Aorta (tissue), 5 donors: ENCODE measurements around the gene APBB1IP. TPM values are rescaled to one million over a fixed set of nuclear protein-coding genes. Genes with fewer than 3 reads are reported as not detected.

ENCODE experiments used
- ATAC-seq: fragments of 200-7000 bp; cut with Tn5 transposase; one replicate; pipeline ENCODE4 v1.9.1; 2022; ENCODE audit warnings: moderate library complexity; ENCODE audit not compliant: low FRiP score
- DNase-seq, 2 donors: peaks; one replicate each; pipeline ENCODE4 v3.0.0-alpha.2; 2020
- H3K27ac ChIP-seq, 2 donors: one replicate each; pipeline ENCODE4 v1.5.1; 2013; ENCODE audit warnings: low read length in 2 of 2, mild to moderate bottlenecking in 2 of 2, moderate library complexity in 2 of 2, control low read depth in 1 of 2, inconsistent platforms in 1 of 2, low read depth in 1 of 2
- H3K27me3 ChIP-seq, 2 donors: one replicate each; pipeline ENCODE4 v1.6.1; 2013; ENCODE audit warnings: control low read depth in 1 of 2, low read length in 1 of 2, mild to moderate bottlenecking in 1 of 2, moderate library complexity in 1 of 2; ENCODE audit not compliant: insufficient read depth in 2 of 2, control insufficient read depth in 1 of 2
- H3K36me3 ChIP-seq, 2 donors: one replicate each; pipeline ENCODE4 v1.6.1; 2013; ENCODE audit warnings: control low read depth in 1 of 2, low read length in 1 of 2, mild to moderate bottlenecking in 1 of 2; ENCODE audit not compliant: insufficient read depth in 2 of 2, control insufficient read depth in 1 of 2
- H3K4me1 ChIP-seq, 2 donors: one replicate each; pipeline ENCODE4 v1.6.1; 2013; ENCODE audit warnings: low read length in 2 of 2, control low read depth in 1 of 2, mild to moderate bottlenecking in 1 of 2, moderate library complexity in 1 of 2; ENCODE audit not compliant: insufficient read depth in 2 of 2, control insufficient read depth in 1 of 2
- H3K4me3 ChIP-seq, 2 donors: one replicate each; pipeline ENCODE4 v1.5.1; 2013; ENCODE audit warnings: low read length in 2 of 2, control low read depth in 1 of 2, mild to moderate bottlenecking in 1 of 2
- H3K9me3 ChIP-seq: one replicate; pipeline ENCODE4 v1.6.1; 2013; ENCODE audit warnings: mild to moderate bottlenecking, low read length; ENCODE audit not compliant: control insufficient read depth
- WGBS, 2 donors: extraction: QIAGEN DNeasy Blood & Tissue Kit; methylation state at CpG; one replicate each; pipeline ENCODE4 v1.1.7; 2013; 5-methylcytosine and 5-hydroxymethylcytosine counted together
- intact Hi-C, 2 donors: fragments of 100-400 bp; cut with DNase I; formaldehyde crosslinking; loops; one replicate each; pipeline versions ENCODE4 v1.14.2 to v1.15.0; 2022
- polyA plus RNA-seq, 2 donors: library from polyadenylated mRNA; stranded (reverse); fragments of 200-250 nt; gene quantifications; one replicate each; pipeline ENCODE4 v1.2.3, GENCODE V29; 2013
- total RNA-seq, 2 donors: library from RNA; stranded (reverse); fragmentation: NEBNext Ultra II Directional; extraction: Animal tissue kit (Norgen Biotek cat#: 25700); gene quantifications; one replicate each; pipeline ENCODE4 v1.2.1, GENCODE V29; 2021
- donor health status: healthy with polysubstance abuse.
- donor health status: Bipolar disorder and iron deficiency.
- donor health status: DM: no; HTN: no; CAD: no.
- donor health status: DM: no; HTN: no; CAD: no.
- donor health status: DM: yes; HTN: yes; CAD: no.

APBB1IP gene
- total and polyA plus RNA-seq, 4 donors, result 0.82 to 18.5 (median 7.7) TPM

- H3K4me1 ChIP-seq, result no peaks in the 10 kb centered on the region
These were observed 96.2 kb downstream of the APBB1IP start for GRCh38 chr10:26534384-26534783.

DNA sequence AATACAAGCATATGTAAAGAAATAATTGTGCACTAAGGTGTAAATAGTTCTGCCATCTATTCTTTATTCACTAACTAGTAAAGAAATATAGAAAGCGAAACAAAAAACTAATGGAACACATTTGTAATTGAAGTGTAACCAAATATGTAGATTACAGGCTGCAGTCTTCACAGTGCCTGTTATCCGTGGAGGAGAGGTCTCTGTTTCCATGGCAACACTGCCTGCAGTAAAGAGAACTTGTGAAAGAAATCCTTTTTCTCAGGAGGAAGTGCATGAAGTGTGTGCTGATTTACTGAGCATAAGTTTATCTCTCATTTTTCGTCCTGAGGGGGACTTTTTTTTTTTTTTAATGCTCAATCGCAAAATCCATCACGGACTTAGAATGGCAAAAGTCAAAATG is 102.5 kb downstream of the APBB1IP start:
- no peaks in the 10 kb centered on the region for H3K9me3 ChIP-seq
- H3K27ac ChIP-seq, result no peak overlapping the region
- ATAC-seq (no peak), DNase-seq (no peak)
- intact Hi-C loops, result no loop called here
- H3K27me3 ChIP-seq, result no peaks in the 10 kb centered on the region
- H3K36me3 ChIP-seq, result no peaks in the 10 kb centered on the region
- no peaks in the 10 kb centered on the region for H3K4me1 ChIP-seq
- 26 to 36% methylated on average over 5 of the region's 5 CpGs for WGBS, 2 donors
- H3K4me3 ChIP-seq, result no peak overlapping the region

More at GRCh38 chr10:26534384-26534783, 96.2 kb downstream of the APBB1IP start:
- no peaks in the 10 kb centered on the region for H3K36me3 ChIP-seq
- H3K4me3 ChIP-seq, result no peak overlapping the region
- ATAC-seq, result no peak
- intact Hi-C loops, result no loop called here
- no peak overlapping the region for H3K27ac ChIP-seq
- no peak for DNase-seq
- WGBS, 2 donors, result 67 to 69% methylated on average over 7 of the region's 7 CpGs
- no peaks in the 10 kb centered on the region for H3K9me3 ChIP-seq
- no peaks in the 10 kb centered on the region for H3K27me3 ChIP-seq

DNA sequence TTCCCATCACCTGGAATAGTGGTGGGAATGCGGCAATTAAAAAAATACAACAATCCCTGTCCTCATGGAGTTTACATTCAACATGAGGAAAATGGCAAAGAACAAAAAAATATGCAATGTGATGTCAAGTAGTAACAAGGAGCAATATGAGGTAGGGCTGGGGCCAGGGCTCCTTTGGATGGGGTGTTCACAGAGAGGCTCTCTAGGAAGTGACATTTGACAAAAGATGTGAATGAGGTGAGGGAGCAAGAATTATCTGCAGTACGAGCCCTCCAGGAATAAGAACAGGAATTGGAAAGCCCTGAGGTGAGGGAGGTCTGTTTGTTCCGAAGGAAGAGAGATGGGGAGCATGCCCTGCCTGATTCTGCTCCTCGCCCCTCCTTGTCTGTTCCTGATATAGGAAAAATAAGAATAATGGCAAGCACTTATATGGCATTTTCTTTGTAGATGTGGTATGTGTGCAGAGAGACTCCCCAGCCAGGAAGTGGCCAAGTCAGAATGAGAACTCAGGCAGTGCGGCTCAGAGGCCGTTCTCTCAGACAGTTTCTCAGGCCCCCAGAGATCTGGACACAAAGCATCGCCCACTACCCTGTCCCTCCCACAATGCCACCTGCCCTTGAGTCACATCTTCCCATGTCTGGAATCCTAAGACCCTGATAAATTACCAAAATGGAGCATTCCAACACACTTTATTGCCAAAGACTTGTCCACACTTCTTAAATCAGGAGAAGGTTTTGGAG is 105.6 kb downstream of the APBB1IP start:
- H3K27me3 ChIP-seq, result no peaks in the 10 kb centered on the region
- no peaks in the 10 kb centered on the region for H3K9me3 ChIP-seq
- no peaks in the 10 kb centered on the region for H3K36me3 ChIP-seq
- no peak overlapping the region for H3K27ac ChIP-seq
- H3K4me1 ChIP-seq, result no peaks in the 10 kb centered on the region
- WGBS, 2 donors, result 74% methylated on average over 7 of the region's 7 CpGs
- ATAC-seq, result no peak
- intact Hi-C loops, result no loop called here
- H3K4me3 ChIP-seq, result no peak overlapping the region
- no peak for DNase-seq

DNA sequence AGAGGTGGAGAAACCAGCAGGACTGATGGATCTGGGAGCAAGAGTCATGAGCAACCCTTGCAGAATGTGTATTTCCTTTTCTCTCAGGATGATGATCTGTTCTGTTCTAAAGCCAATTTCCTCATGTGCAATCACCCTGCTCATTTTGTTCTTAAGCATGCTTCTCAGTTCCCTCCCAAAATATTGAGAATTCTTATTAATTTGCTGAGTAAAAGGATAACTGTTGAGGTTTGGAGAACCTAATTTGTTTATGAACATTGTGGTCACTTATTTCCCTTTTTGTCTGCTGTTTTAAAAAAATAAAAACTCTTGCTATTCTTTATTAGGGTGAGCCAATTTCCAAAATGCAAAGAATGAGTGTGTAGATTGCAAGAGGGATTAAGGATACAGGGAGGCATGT is 106.8 kb downstream of the APBB1IP start:
- Histone ChIP-seq H3K36me3 (no peaks in the 10 kb centered on the region), H3K4me1 (no peaks in the 10 kb centered on the region), H3K9me3 (no peaks in the 10 kb centered on the region), H3K27me3 (no peaks in the 10 kb centered on the region), H3K27ac (no peak overlapping the region), H3K4me3 (no peak overlapping the region)
- ATAC-seq (no peak), DNase-seq (no peak)
- intact Hi-C loops, result no loop called here

GRCh38 chr10:26550774-26551526 is 112.8 kb downstream of the APBB1IP start:
- intact Hi-C loops, result loop anchor here in 1 of 2 donors (10.0 kb wide), 1 partner anchor 676 kb away; no protein-coding TSS in a partner anchor
- ATAC-seq (no peak), DNase-seq (no peak)
- H3K9me3 ChIP-seq, result peaks cover 2% of the 10 kb centered on the region
- no peaks in the 10 kb centered on the region for H3K36me3 ChIP-seq
- H3K4me3 ChIP-seq, result no peak overlapping the region
- no peak overlapping the region for H3K27ac ChIP-seq
- H3K4me1 ChIP-seq, result no peaks in the 10 kb centered on the region
- H3K27me3 ChIP-seq, result no peaks in the 10 kb centered on the region
- WGBS, 2 donors, result 74 to 75% methylated on average over 15 of the region's 15 CpGs

DNA sequence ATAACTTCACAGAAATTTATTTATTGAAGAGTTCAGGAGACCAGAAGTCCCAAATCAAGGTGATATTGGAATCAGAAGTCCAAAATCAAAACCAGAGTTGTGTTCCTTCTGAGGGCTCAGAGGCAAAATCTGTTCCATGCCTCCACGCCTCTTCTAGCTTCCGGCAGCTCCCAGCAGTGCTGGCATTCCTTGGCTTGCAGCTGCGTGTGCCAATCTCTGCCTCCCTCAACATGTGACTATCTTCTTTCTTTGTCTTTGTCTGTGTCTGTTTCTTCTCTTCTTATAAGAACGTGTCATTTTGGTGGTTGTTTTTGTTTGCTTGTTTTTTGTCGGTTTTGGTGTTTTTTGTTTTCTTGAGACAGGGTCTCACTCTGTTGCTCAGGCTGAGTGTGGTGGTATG is 116.1 kb downstream of the APBB1IP start:
- no peak overlapping the region for H3K4me3 ChIP-seq
- intact Hi-C loops, result loop anchor here in 1 of 2 donors (10.0 kb wide), 1 partner anchor 679 kb away; no protein-coding TSS in a partner anchor
- whole genome bisulfite sequencing, 2 donors, result 79 to 81% methylated on average over 5 of the region's 5 CpGs

DNA sequence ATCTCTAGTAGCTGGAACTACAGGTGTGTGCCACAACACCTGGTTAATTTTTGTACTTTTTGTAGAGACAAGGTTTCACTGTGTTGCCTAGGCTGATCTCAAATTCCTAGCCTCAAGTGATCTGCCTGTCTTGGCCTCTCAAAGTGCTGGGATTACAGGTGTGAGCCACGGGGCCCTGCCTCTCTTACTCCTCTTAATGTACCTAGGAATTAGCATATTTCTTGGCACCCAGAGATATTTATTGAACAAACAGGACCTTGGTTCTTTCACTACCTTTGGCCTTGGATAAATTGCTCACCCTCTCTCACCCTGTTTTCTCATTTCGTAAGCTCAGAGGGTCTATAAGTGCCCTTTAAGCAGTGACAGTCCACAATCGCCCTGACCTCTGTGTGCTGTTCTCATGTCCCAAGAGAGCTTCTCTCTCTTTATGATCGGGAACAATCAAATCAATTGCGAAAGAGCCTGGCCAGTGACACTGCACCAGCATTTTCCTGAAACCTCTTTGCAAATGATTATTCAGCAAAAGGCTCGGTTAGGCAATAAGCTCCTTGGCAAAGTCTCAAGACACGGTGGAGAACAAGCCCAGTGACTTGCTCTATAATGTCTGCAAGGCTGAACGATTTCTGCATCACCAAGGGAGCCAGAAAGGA is 117.7 kb downstream of the APBB1IP start:
- Histone ChIP-seq H3K4me1 (no peaks in the 10 kb centered on the region), H3K36me3 (no peaks in the 10 kb centered on the region), H3K27ac (no peak overlapping the region), H3K4me3 (no peak overlapping the region), H3K27me3 (no peaks in the 10 kb centered on the region), H3K9me3 (peaks cover 2% of the 10 kb centered on the region)
- DNase-seq, result peak; percentile 38 to 68
- intact Hi-C loops, result loop anchor here (2.0 to 10.0 kb wide), 3 partner anchors 221 to 684 kb away; no protein-coding TSS in a partner anchor
- WGBS, 2 donors, result 41 to 53% methylated on average over 8 of the region's 8 CpGs
- peak; percentile 76 for ATAC-seq

More for the DNA sequence above, 116.1 kb downstream of the APBB1IP start:
- Histone ChIP-seq H3K36me3 (no peaks in the 10 kb centered on the region), H3K27ac (no peak overlapping the region), H3K4me1 (no peaks in the 10 kb centered on the region), H3K9me3 (peaks cover 2% of the 10 kb centered on the region), H3K27me3 (no peaks in the 10 kb centered on the region)
- ATAC-seq, result no peak
- no peak for DNase-seq

DNA sequence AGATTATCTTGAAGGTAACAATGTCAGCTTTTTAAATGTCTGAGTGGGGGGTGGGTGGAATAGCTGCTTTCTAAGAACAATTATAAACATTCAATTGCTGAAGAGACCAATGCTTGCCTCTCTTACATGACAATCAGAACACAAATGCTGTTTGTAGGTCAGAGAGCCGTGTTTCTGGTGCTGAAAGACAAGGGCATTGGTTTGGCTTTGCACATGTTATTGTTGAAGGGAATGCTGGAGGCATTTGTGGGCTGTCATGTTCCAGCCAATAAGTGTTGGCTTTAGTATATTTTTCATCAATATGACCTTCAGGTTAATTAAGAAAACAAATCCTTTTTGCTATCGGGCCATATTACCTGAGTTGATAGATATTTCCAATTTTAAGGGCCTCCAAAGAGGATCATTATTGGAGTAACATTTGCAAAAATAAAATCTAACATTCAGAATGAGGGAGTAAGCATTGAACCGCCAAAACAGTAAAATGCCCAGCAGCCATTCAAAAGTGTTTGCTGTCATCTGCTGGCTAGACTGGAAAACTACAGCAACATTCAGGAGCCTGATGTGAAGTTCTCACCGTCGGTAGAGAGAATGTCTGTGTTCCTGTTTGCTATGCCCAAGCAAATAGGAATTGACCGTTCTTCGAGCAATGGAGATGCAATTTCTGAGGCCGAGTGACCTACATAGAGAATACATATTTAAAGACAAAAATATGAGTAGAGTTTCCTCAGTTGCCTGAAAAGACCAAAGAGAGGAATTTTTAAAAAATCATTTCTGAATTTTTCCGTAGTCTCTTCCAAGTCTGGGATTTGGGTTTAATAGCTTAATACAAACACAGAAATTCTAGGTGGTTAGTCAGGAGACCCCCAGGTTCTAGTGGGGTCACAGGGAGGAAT is 118.9 kb downstream of the APBB1IP start:
- 7 to 14% methylated on average over 9 of the region's 9 CpGs for WGBS, 2 donors
- intact Hi-C loops, result loop anchor here (2.0 to 10.0 kb wide), 3 partner anchors 222 to 685 kb away; no protein-coding TSS in a partner anchor
- H3K27me3 ChIP-seq, result no peaks in the 10 kb centered on the region
- no peak for DNase-seq
- H3K27ac ChIP-seq, result no peak overlapping the region
- no peaks in the 10 kb centered on the region for H3K36me3 ChIP-seq
- H3K9me3 ChIP-seq, result no peaks in the 10 kb centered on the region
- ATAC-seq, result peak; percentile 84
- no peaks in the 10 kb centered on the region for H3K4me1 ChIP-seq
- H3K4me3 ChIP-seq, result no peak overlapping the region
